GM21723 (cell line): ENCODE data around the gene LDAH.

Experiments used
- ATAC-seq: cut with Tn5 transposase; IDR thresholded peaks from one replicate; pipeline ENCODE4 v1.9.1; 2021; ENCODE audit warnings: mild to moderate bottlenecking, moderate library complexity; ENCODE audit not compliant: unreplicated experiment

The LDAH gene

DNA sequence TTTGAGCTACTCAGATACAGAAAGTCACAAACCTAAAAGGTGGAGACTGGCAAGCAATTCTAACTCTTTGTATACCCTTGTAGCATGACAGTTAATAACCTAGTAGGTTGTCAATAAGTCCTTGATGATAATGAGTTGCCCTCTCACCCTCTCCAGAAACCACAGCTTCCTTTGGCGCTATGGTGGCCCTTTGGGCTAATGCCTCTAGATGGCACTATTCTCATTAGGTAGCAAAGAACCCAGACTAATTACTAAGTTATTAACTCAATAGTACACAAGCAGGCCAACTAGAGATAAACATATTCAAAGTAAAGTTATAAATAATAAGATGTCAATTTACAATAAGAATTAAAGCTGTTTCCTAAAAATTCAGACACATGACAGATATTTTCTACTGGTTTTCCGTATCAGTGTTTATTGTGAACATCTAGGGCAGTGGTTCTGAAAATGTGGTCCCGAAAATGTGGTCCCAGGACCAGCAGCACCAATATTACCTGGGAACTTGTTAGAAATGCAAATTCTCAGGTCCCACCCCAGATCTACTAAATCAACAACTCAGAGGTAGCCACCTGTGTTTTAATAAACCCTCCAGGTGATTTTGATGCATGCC is 41.1 kb downstream of the LDAH start:
- peak; percentile 70 for ATAC-seq

DNA sequence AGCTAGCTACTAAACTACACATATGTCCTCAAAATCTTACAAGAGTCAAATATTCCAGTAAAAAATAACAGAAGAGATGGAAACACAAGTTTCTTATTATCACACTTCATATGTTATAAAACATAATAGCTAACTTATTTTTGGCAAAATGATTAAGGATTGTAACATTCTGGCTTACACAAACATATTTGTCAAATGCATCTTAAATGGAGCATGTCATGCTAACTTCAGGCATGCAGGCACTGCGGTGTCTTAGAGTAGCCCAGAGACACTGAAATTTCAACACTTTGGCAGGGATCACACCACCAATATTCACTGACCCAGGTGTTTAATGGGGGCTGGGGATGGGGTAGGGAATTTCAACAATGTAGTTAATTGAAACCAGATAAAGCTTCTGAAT is 51.6 kb downstream of the LDAH start:
- ATAC-seq: no peak

- ATAC-seq: no peak
Measured at GRCh38 chr2:20766798-20767644, 55.9 kb downstream of the LDAH start.

- ATAC-seq: no peak
Measured at GRCh38 chr2:20766213-20766612, 56.7 kb downstream of the LDAH start.

DNA sequence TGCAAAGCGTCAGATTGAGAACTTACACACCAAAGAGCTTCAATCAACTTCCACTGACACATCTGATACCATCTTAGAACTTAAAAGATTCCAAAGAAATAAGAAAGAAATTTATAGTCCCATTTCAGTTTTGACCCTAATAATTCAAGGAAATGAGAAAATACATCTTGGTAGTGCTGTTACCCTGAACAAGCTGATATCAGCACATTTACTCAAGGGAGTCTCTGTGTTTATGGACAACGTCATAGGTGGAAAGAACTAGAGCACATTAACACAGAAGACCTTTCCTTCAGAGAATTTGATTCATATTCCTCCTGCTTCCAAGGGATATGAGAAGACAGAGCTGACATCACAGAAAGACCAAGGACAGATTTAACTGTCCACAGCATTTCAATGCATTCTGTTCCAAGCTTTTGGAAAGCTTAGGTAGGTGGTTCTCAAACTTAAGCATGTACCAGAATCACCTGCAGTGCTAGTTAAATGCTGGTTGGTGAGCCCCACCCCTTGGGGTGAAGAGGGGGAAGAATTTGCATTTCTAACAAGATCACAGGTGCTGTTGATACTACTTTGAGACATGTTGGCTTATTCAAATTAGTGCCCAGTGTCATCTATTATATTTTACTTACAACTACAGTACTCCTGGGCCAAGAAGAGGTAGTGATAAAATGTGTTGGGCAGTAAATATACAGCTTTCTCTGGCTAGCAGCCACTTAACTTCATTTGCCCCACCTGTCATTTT is 59.8 kb downstream of the LDAH start:
- ATAC-seq: no peak

GRCh38 chr2:20759487-20759886 is 63.4 kb downstream of the LDAH start:
- ATAC-seq: no peak

GRCh38 chr2:20758997-20759396 is 63.9 kb downstream of the LDAH start:
- no peak for ATAC-seq

GRCh38 chr2:20757405-20758090 is 65.4 kb downstream of the LDAH start:
- no peak for ATAC-seq

- no peak for ATAC-seq
Measured at GRCh38 chr2:20755132-20755800, 67.6 kb downstream of the LDAH start.

DNA sequence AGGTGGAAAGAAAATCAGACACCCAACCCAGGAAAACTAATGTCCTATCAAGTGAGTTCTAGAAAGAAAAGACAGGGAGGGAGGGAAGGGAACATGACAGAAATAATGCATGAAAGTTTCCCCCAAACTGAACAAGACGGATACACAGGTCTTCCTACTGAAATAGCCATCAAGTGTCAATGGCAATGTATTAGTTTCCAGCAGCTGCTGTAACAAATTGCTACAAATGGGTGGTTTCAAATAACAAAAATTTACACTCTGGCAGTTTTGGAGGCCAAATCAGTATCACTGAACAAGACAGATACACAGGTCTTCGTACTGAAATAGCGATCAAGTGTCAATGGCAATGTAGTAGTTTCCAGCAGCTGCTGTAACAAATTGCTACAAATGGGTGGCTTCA is 70.6 kb downstream of the LDAH start:
- no peak for ATAC-seq

DNA sequence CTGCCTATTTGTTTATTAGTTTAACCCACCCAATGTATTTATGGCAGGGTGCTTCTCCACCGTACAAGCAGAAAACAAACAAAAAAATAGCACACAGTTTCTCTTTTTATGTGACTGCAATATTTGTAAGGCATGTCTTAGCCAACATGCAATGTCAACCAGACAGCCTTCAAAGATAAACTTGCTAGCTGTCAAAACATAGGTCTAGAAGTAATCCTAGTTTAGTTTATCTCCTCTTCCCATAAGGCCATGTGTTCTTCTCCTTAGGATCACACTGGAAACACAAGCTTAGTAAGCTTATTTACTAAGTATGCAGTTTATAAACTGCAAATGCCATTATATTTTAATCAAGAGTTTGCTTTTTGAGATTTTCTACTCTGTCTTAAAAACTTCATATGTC is 75.6 kb downstream of the LDAH start:
- ATAC-seq: no peak

DNA sequence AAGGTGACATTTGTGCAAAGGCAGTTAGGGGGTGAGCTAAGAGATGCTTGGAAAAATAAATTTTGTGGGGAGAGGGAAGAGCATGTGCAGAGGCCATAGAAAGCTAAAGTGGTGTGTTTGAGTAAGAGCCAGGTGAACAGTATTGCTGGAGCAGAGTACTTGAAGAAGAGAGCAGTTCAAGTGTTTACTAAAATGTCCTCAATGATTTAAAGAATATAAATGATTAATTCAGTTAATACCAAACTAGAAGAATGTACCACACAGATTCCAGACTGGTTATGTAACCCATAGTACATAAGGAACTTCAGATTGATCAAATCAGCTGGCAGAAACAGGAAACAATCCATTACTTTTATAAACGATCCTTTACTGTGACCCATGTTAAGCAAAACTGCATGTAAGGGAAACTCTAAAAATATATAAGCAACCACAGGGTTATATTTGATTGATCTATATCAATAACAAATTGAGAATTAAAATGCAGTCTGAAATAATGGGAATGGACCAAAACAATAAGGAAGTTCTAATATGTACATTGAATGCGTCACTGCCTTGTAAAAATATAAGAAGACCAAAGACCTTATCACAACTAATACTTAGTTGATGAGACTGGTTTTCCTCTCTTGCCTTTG is 76.9 kb downstream of the LDAH start:
- ATAC-seq: no peak

- ATAC-seq: peak; percentile 91
Measured at GRCh38 chr2:20744366-20745335, 78.2 kb downstream of the LDAH start.

DNA sequence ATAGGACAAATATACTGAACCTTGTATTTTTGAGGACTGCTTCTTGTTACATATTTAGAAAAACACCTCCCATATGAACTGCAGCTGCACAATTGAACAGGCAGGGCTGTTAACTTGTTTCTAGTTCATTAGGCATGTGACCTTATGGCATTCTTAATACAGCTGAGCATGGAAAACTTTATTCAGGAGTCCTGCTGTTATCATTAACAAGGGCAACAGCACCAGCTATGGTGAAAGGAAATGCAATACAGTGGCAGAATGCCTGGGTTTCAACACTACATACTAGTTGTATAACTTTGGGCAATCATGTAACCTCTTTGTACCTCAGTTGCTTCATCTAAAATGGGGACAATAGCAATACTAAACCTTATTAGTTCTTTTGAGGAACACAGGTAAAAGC is 84.1 kb downstream of the LDAH start:
- no peak for ATAC-seq

GRCh38 chr2:20737505-20737904 is 85.4 kb downstream of the LDAH start:
- ATAC-seq: peak; percentile 97

DNA sequence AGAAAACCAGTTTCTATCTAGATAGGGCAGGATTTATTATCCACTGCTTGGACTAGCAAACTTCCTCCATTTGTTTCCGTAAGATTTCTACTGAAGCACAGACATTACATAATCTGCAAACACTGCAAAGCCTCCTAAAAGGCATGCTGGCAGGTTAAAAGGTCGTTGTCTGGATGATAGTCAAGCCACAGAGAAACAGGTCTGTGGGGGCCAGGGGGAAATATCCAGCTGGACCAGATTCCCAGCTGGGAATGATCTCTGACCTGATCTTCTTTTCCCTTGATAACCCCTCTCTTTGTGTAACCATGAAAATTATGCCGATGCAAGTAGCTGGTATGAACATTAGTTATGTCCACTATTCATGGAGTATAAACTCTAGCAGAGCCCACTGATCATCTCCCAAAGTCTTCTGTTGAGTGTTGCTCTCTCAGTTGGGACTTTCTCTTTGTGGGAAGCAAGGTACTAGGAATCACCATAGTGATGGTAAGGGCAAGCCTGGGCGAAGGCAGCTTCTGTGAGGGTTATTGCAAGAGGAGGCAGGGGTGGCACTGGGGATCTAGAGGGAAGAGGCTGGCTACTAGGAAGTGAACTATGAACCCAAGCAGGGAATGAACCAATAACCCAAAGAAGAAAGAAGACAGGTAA is 94.7 kb downstream of the LDAH start:
- ATAC-seq: no peak

DNA sequence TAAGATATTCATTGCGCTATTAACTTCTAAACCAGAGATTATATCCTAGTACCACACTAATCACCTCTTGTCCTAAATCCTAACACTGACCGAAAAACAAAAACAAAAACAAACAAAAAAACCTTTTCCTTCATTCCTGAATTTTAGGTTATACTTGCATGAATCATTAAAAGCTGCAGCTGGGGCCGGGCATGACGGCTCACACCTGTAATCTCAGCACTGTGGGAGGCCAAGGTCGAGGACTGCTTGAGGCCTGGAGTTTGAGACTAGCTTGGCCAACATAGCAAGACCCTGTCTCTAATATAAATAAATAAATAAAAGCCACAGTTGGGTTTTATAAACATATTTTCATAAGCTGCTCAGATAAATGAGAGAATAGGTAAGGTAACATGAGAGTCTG is 96.0 kb downstream of the LDAH start:
- no peak for ATAC-seq

DNA sequence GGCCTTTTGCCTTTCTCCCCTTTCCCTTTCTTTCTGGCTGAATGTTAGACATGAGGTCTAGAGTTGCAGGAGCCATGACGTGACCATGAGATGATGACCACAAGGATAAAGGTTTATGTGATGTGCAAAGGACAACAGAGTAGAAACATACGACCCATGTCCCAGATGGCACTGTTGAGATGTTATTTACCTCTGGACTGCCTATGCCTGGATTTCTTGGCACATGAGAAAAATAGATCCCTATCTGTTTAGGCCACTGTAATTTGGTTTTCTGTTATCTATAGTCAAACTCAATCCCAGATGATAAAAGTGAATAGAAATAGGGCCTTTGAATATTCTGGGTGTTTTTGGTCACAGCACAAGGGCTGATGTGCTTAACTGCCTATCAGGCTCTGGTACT is 97.1 kb downstream of the LDAH start:
- no peak for ATAC-seq
